Omental fat pad (tissue), 4 donors: Measurements from ENCODE around the gene CD248. TPM values are rescaled to one million over a fixed set of nuclear protein-coding genes. Genes with fewer than 3 reads are reported as not detected.

Experiments
- ATAC-seq: fragments of 150-250 bp; one replicate; pipeline ENCODE4 v1.9.1; 2016; ENCODE audit warnings: mild to moderate bottlenecking, moderate library complexity; ENCODE audit not compliant: low FRiP score
- DNase-seq: peaks from one replicate; pipeline ENCODE4 v3.0.0-alpha.2; 2019; ENCODE audit warnings: low spot score
- total RNA-seq, 4 donors: library from RNA; depleted of rRNA; stranded (reverse); fragments of >200 nt; gene quantifications; one replicate each; pipeline ENCODE4 v1.1.0, GENCODE V29; 2016
- TF ChIP-seq, protein P1 (sequence below), 3 donors: fragments of 450-650 bp; IDR thresholded peaks; one replicate each; pipeline ENCODE4 v1.5.1; 2016 to 2017; ENCODE audit warnings: antibody characterized with exemption in 3 of 3, mild to moderate bottlenecking in 3 of 3, moderate library complexity in 2 of 3

Gene CD248
- total RNA-seq, 4 donors from 2014 or later, result 43.2 to 107 (median 70.7) TPM

DNA sequence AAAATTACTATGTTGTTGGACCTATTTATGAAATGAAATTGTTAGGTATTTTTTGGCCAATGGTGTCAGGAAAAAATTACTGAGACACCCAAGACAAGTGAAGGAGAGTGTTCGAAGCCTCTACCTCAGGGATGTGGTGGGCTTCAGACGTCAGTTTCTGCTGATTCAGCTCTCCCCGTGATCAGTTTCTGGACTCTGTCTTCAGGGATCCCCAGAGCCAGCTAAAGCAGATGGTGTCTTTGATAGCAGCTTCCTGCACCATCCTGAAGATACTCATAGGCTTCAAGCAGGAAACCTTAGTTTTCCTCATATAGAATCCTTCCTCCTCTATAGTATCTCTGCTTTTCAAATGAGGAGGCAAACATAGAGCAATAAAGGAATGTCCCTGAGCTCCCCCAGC lies 7.4 kb downstream of the CD248 start:
- DNase-seq, result no peak
- TF ChIP-seq, protein P1, sequence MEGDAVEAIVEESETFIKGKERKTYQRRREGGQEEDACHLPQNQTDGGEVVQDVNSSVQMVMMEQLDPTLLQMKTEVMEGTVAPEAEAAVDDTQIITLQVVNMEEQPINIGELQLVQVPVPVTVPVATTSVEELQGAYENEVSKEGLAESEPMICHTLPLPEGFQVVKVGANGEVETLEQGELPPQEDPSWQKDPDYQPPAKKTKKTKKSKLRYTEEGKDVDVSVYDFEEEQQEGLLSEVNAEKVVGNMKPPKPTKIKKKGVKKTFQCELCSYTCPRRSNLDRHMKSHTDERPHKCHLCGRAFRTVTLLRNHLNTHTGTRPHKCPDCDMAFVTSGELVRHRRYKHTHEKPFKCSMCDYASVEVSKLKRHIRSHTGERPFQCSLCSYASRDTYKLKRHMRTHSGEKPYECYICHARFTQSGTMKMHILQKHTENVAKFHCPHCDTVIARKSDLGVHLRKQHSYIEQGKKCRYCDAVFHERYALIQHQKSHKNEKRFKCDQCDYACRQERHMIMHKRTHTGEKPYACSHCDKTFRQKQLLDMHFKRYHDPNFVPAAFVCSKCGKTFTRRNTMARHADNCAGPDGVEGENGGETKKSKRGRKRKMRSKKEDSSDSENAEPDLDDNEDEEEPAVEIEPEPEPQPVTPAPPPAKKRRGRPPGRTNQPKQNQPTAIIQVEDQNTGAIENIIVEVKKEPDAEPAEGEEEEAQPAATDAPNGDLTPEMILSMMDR (IDR thresholded peaks at IDR 0.05), result no peak
- no peak for ATAC-seq

DNA sequence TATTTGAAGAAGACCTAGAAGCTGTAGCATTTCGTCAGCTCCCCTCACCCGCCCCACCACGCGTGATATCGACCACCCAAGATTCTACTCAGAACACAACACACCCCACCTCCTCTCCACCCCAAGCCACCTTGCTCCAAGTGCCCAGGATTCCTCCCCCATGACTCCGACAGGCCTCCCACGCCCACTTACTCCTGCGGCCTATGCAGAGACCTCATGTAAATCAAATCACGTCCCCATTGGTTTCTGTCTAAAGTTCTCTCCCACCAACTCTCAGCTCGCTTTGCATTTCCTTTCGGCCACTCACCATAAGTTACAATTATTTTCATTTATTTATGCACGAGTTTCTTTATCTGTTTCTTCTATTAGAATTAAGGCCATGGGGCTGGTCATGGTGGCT lies 14.2 kb downstream of the CD248 start:
- no peak for DNase-seq
- no peak for ATAC-seq
- TF ChIP-seq, protein P1 (IDR thresholded peaks at IDR 0.05), result no peak

DNA sequence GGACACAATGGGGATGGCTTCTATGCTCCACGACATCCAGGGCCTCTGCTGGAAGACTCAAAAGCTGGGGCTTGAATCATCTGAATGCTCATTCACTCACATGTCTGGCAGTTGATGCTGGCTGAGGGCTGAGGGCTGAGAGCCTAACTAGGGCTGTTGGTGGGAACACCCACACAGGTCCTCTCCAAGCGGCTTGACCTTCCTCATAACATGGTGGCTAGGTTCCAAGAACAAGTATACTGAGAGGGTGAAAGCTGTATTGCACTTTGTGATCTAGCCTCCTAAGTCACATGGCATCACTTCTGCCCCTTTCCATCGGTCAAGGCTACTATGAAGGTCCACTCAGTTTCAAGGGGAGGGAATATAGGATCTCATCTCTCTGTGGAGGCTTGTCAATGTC lies 17.7 kb downstream of the CD248 start:
- ATAC-seq, result no peak
- TF ChIP-seq, protein P1 (IDR thresholded peaks at IDR 0.05), result no peak
- no peak for DNase-seq

DNA sequence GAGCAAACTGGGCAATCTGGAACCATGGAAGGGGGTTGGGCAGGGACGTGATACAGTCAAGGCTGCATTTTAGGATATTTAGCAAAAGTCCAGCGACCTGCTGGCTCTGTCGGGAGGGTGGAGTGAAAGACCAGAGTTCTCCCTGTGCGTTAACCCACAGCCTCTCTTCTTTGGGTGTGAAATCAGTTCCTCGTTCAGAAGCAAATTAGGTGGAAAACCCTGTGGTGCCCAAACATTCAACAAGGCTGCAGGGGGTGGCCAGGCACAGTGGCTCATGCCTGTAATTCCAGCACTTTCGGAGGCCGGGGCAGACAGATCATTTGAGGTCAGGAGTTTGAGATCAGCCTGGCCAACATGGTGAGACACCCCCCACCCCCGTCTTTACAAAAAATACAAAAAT lies 19.2 kb downstream of the CD248 start:
- DNase-seq (no peak), ATAC-seq (no peak)
- TF ChIP-seq, protein P1 (IDR thresholded peaks at IDR 0.05), result no peak

DNA sequence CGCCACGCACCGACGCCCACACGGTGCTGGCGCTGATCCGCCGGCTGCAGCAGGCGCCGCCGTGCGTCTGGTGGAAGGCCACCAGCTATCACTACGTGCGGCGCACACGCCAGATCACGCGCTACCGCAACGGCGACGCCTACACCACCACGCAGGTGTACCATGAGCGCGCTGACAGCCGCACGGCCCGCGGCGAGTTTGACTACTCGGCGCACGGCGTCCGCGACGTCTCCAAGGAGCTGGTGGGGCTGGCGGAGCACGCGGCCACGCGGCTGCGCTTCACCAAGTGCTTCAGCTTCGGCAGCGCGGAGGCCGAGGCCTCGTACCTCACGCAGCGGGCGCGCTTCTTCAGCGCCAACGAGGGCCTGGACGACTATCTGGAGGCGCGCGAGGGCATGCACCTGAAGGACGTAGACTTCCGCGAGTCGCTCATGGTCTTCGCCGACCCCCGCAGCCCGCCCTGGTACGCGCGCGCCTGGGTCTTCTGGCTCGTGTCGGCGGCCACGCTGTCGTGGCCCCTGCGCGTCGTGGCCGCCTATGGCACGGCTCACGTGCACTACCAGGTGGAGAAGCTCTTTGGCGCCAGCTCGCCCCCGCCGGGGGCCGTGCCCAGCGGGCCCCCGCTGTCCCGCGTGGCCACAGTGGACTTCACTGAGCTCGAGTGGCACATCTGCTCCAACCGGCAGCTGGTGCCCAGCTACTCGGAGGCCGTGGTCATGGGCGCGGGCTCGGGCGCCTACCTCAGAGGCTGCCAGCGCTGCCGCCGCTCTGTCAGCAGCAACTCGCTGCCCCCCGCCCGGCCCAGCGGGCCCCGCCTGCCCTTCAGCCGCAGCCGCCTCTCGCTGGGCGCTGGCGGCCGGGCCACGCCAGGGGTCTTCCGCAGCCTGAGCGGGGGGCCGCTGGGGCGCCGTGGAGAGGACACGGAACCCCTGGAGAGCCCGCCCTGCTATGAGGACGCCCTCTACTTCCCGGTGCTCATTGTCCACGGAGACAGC lies 21.9 kb downstream of the CD248 start:
- TF ChIP-seq, protein P1 (IDR thresholded peaks at IDR 0.05), result no peak

DNA sequence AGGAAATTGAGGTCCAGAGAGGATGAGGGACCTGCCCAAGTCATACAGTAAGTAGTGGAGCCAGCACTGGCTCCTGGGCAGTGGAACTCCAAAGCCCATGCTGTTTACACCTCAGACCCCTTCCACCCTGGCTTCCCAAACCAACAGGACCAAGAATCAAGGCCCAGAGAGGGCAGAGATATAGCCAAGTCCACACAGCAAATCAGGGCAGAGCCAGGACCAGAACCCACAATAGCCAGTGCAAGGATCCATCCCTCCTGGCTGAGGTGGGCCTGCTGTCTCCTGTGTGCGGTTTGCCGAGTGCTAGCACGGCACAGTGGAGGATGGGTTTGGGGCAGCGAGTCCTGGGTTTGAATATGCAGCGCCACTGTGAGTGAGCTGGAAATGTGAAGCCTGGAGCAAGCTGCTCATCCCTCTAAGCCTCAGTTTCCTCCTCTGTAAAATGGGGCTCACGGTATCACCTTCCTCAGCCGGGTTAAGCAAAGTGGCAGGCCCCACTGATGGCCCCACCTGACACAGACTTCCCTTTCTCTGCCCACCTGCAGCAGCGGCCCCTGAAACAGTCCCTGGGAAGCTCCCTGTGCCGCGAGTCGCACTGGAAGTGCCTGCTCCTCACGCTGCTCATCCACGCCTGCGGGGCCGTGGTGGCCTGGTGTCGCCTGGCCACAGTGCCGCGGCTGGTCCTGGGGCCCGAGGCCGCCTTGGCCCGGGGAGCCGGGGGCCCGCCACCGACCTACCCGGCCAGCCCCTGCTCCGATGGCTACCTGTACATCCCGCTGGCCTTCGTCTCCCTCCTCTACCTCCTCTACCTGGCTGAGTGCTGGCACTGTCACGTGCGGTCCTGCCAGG lies 22.8 kb downstream of the CD248 start:
- TF ChIP-seq, protein P1 (IDR thresholded peaks at IDR 0.05), result no peak
- ATAC-seq (no peak), DNase-seq (no peak)

More for the DNA sequence above, 21.9 kb downstream of the CD248 start:
- ATAC-seq (no peak), DNase-seq (no peak)
